ENCODE results near the gene AK9. TPM values are rescaled to one million over a fixed set of nuclear protein-coding genes. Genes with fewer than 3 reads are reported as not detected.

The AK9 gene
- total and polyA plus RNA-seq, 2 of the 4 experiments (the other 2 are of a cell fraction): 1.7 to 1.8 TPM

- Histone ChIP-seq H3K4ac (ENCODE audit: low read depth, low read length) (no peak overlapping the region), H2AK9ac (replicated peaks; ENCODE audit: low read depth, low read length, poor library complexity) (no peak overlapping the region), H4K91ac (ENCODE audit: insufficient read depth, low read depth, low read length) (no peak overlapping the region), H2BK20ac (ENCODE audit: low read depth, low read length) (no peak overlapping the region), H3K56ac (ENCODE audit: extremely low read depth, insufficient read depth, low read length) (no peak overlapping the region), H2BK5ac (ENCODE audit: low read depth, low read length, poor library complexity, severe bottlenecking) (no peak overlapping the region), H4K8ac (ENCODE audit: low read depth in 2 of 2, low read length in 2 of 2) (no peak overlapping the region), H4K20me1 (ENCODE audit: insufficient read depth, low read length) (0 out of 2 replicates have a peak, but pooled peaks cover 7% of the 10 kb centered on the region), H3K14ac (replicated peaks; ENCODE audit: low read depth, low read length) (no peak overlapping the region), H3K4me3 (ENCODE audit: insufficient read depth, low read depth, low read length) (no peak overlapping the region), H3K4me2 (ENCODE audit: low read depth, low read length) (no peak overlapping the region), H3K23ac (ENCODE audit: low read depth, low read length) (no peak overlapping the region), H2AFZ (replicated peaks; ENCODE audit: low read length, poor library complexity) (no peak overlapping the region), H3K9ac (ENCODE audit: low read depth, low read length) (no peak overlapping the region), H2BK15ac (ENCODE audit: low read depth, low read length) (no peak overlapping the region), H3K79me1 (ENCODE audit: low read depth in 1 of 2, low read length in 2 of 2) (peaks cover 0 to 16% of the 10 kb centered on the region in 2 experiments; a peak in 3 of 4 replicates), H2BK120ac (ENCODE audit: low read depth, low read length) (no peak overlapping the region), H3K36me3 (ENCODE audit: control insufficient read depth, insufficient read depth, low read length) (peaks cover 50% of the 10 kb centered on the region), H3K4me1 (ENCODE audit: control insufficient read depth, insufficient read depth, low read length) (peaks cover 8% of the 10 kb centered on the region), H3K9me3 (ENCODE audit: control insufficient read depth, insufficient read depth, low read length) (no peaks in the 10 kb centered on the region), H3K27ac (ENCODE audit: insufficient read depth, low read length) (no peak overlapping the region), H2AK5ac (ENCODE audit: low read depth, low read length) (no peak overlapping the region), H4K5ac (ENCODE audit: low read depth, low read length) (no peak overlapping the region), H3K27me3 (ENCODE audit: control insufficient read depth, insufficient read depth, low read length) (no peaks in the 10 kb centered on the region), H3K18ac (ENCODE audit: low read depth, low read length) (no peak overlapping the region), H3K9me1 (ENCODE audit: insufficient read depth, low read length) (peaks cover 13% of the 10 kb centered on the region)
- no peak for DNase-seq
- intact Hi-C loops (cut with micrococcal nuclease): no loop called here
- TF ChIP-seq ELK1 (IDR thresholded peaks at IDR 0.05; ENCODE audit: borderline replicate concordance, low read depth, low read length) (no peak), FOS (IDR thresholded peaks at IDR 0.05; ENCODE audit: low read depth, low read length) (no peak), POLR2A (IDR thresholded peaks at IDR 0.05; ENCODE audit: low read depth, low read length) (no peak), RAD21 (IDR thresholded peaks at IDR 0.05; ENCODE audit: low read length) (no peak), MXI1 (IDR thresholded peaks at IDR 0.05; ENCODE audit: borderline replicate concordance, low read depth, low read length) (no peak), USF2 (IDR thresholded peaks at IDR 0.05; ENCODE audit: low read depth, low read length) (no peak), RCOR1 (IDR thresholded peaks at IDR 0.05; ENCODE audit: insufficient replicate concordance, low read length) (no peak), BHLHE40 (IDR thresholded peaks at IDR 0.05; ENCODE audit: low read depth, low read length) (no peak), CEBPB (IDR thresholded peaks at IDR 0.05; ENCODE audit: low read depth, low read length) (no peak), MAZ (IDR thresholded peaks at IDR 0.05; ENCODE audit: borderline replicate concordance, low read depth, low read length) (no peak), CHD1 (IDR thresholded peaks at IDR 0.05; ENCODE audit: low read depth, low read length) (no peak), MAFK (IDR thresholded peaks at IDR 0.05; ENCODE audit: low read depth, low read length) (no peak), RFX5 (IDR thresholded peaks at IDR 0.05; ENCODE audit: low read depth, low read length) (no peak), SMC3 (IDR thresholded peaks at IDR 0.05; ENCODE audit: low read depth, low read length) (no peak)
- in situ Hi-C loops (cut with MboI; ENCODE audit: low sequenced_read_pairs): no loop called here
- CTCF ChIA-PET: no interaction called here
- POLR2A ChIA-PET (ENCODE audit: unreplicated experiment): no interaction called here
- ATAC-seq (ENCODE audit: low read depth): no peak
- BruUV-seq (replicated peaks): no TSS peak
- dilution Hi-C loops (cut with HindIII; ENCODE audit: low sequenced_read_pairs, unreplicated experiment): no loop called here
- WGBS, 2 experiments (ENCODE audit: extremely low coverage in 2 of 2, insufficient read length in 1 of 2): 92% methylated on average over 6 of the region's 10 CpGs; no CpG with 5 or more reads in 1 of the 2 experiments
Measured at GRCh38 chr6:109443425-109443950, 247.5 kb downstream of the AK9 start.
